AG10803 (cell line): ENCODE measurements around the gene PTH2.

Source experiments
- DNase-seq: peaks from one replicate; pipeline ENCODE4 v3.0.0; 2010; ENCODE audit warnings: low read depth
- H3K4me3 ChIP-seq: 2 replicates; pipeline ENCODE4 v1.5.1; 2011; ENCODE audit warnings: mild to moderate bottlenecking, low read length, control low read depth
- CTCF ChIP-seq: conservative IDR thresholded peaks from 2 replicates; pipeline ENCODE4 v1.5.1; 2011; ENCODE audit warnings: mild to moderate bottlenecking, low read length, control low read depth, inconsistent platforms

Gene PTH2

GRCh38 chr19:49418511-49418910 is 4.7 kb downstream of the PTH2 start:
- no peak for TF ChIP-seq CTCF
- H3K4me3 ChIP-seq = no peak overlapping the region
- DNase-seq = no peak

GRCh38 chr19:49417088-49417487 is 6.2 kb downstream of the PTH2 start:
- DNase-seq = no peak
- no peak for TF ChIP-seq CTCF
- H3K4me3 ChIP-seq = no peak overlapping the region

GRCh38 chr19:49415810-49416200 is 7.4 kb downstream of the PTH2 start:
- no peak overlapping the region for H3K4me3 ChIP-seq
- no peak for DNase-seq
- no peak for TF ChIP-seq CTCF

GRCh38 chr19:49415102-49415809 is 8.0 kb downstream of the PTH2 start:
- no peak for DNase-seq
- no peak for TF ChIP-seq CTCF
- no peak overlapping the region for H3K4me3 ChIP-seq

- H3K4me3 ChIP-seq = no peak overlapping the region
- TF ChIP-seq CTCF = no peak
- no peak for DNase-seq
Observed at GRCh38 chr19:49414256-49414655, 9.0 kb downstream of the PTH2 start.

- TF ChIP-seq CTCF = no peak
- DNase-seq = no peak
- no peak overlapping the region for H3K4me3 ChIP-seq
Observed at GRCh38 chr19:49413348-49413747, 9.9 kb downstream of the PTH2 start.

GRCh38 chr19:49411681-49412326 is 11.4 kb downstream of the PTH2 start:
- DNase-seq = no peak
- H3K4me3 ChIP-seq = no peak overlapping the region
- TF ChIP-seq CTCF = no peak
